GM21515 (cell line): ENCODE results near the gene ARL8B.
A peak's percentile ranks its signal among the peaks of the same experiment; 100 is the strongest.

Source experiments
- ATAC-seq: cut with Tn5 transposase; IDR thresholded peaks from one replicate; pipeline ENCODE4 v1.9.1; 2021; ENCODE audit not compliant: unreplicated experiment

ARL8B gene

DNA sequence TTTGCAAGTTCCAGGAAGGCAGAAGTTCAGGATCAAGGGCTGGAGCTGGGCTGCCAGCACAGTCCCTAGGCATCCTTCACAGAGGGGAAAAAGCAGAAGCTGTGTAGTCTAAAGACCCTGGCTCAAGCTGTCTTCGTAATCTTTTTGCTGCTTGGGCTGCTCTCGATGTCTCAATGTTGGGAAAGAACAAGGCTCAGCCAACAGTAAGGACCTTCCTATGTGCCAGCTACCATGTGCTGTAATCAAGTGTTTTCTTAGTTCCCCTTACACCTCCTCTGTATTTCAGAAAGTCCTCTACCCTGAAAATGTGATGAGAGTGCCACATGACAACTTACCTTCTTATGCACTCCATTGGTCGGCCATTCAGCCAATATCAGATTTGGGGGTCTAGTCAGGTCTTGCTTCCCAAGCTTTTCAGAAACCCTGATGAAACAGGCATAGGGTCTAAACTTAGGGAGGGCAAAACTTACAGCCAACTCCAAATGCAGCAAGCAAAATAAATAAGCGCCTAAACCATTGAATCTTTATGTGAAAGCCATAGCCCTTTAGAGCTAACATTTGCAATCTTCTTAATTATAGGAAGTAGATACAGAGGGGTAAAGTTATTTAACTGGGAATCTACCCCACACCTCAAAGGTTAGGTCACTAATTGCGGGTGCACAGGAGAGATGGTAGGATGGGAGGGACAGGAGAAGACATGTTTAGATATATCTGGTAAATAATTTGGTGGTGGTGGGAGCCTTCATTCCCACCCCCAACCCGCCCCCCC, 64.2 kb downstream of the ARL8B start:
- ATAC-seq: peak; percentile 24

DNA sequence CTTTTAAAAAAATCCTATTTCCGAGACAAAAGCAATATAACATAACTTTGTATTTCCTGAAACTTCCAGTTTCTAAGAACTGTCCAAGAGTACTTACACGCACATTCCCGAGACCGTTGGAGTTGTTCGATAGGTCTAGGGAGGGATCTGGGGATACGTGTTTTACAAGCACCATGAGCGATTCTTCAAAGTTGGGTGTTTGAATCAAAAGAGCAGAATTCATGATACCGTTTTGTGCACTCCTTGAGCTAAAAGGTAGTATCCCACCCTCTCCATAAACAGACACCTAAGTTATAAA, 64.7 kb downstream of the ARL8B start:
- no peak for ATAC-seq

DNA sequence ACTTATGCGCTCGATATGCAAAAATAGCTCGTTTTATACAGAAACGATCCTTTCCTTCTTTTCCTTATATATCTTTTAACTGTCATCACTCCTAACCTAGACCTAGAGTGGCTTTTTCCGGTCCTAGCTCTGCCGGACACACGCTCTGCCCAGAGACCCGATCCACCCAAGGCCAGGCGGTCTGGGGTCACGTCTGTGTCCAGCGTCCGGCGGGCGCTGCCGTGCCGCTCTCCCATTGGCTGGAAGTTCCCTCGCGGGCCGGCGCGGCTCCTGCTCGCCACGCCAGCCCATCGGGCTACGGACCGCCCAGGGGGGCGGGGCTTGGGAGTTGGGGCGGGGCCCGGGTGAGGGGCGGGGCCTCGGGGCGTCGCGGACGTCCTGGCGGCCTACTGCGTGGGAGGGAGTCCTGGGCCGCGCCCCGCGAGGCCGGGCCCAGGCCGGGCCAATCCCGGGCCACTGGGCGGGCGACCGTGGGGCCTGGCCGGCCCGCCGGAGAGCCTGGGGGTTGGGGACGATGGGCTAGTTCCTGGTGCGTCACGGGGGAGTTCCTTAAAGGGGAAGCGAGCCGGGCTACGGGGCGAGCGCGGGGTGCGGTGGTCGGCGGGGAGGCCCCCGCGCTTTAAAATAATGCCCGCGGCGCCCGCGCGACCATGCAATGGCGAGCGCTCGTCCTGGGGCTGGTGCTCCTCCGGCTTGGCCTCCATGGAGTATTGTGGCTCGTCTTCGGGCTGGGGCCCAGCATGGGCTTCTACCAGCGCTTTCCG, 65.2 kb downstream of the ARL8B start, which contains the start of gene EDEM1:
EDEM1 (plus strand) TSS at position 552 of the 764 bp plus-strand sequence; CDS start at position 651, 99 bp downstream.
- peak; percentile 83 for ATAC-seq

GRCh38 chr3:5187920-5188418, 65.9 kb downstream of the ARL8B start:
- peak; percentile 7 for ATAC-seq

DNA sequence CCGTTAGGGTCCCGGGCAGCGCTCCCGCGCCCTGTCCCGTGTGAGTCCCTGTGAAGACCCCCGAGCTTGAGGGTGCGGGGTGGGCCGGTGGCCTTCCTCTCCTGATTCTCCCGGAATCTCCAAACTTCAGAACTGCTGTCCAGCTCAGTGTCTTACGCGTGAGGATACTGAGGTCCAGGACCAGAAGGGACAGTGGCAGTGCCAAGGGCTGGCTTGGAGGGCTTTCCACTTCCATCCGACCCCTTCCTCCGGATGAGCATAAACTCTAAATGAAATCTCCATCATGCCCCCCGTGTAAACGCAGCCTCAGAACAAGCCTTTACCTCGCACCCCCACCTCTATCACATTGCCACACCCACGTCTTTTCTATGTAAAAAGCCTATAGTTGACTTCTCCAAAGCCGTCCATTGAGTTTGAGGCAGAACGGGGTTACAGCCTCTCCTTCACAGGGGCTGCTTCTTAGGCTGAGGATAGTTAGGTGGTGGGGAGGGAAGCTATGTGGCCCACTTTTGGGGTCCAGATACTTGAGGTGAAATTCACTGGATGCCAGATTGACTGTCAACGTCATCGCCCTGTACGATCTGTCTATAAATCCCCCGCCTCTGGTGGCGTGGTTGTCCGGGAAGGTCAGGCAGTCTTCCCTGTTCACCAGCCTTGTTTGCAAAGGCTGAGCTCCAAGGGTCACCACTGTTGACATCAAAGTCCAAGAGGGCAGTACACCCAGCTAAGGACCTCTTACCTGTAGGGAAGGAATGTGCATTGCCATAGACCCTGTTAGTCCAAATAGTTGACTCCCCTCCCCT, 66.5 kb downstream of the ARL8B start:
- no peak for ATAC-seq

- no peak for ATAC-seq
These were observed 68.2 kb downstream of the ARL8B start for GRCh38 chr3:5190147-5190791.

DNA sequence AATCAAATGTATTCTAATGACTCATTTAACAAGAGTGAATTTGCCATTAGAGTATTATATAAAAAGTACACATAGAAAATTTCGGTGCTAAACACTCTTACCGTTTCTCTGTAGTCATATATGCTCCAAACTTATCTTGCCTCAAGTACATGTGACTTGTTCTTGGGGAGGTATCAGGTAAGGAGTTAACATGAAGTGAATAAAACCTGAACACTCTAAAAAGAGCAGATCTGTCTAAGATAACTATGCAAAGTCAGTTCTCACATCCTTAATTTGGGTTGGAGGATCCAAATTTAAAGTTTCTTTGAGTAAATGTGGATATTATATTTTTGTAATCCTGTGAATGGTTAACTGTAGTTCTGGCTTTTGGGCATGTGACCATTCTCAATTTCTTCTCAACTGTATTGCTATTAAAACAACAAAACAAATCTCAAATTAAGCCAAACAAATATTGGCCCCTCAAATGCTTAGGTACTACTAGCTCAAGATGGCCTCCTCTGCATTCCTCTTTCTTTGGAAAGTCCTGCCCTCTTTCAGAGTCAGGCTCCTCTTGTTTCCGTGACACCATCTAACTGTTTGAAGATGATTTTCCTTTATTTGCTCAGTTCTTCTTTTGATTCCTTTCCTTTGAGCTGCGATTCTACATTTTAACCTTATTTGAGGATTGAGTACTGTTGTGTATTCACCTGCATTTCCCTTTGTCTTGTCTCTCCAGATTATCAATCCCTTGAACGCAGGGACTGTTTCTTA, 69.6 kb downstream of the ARL8B start:
- no peak for ATAC-seq

- no peak for ATAC-seq
These were observed 70.7 kb downstream of the ARL8B start for GRCh38 chr3:5192571-5193365.

DNA sequence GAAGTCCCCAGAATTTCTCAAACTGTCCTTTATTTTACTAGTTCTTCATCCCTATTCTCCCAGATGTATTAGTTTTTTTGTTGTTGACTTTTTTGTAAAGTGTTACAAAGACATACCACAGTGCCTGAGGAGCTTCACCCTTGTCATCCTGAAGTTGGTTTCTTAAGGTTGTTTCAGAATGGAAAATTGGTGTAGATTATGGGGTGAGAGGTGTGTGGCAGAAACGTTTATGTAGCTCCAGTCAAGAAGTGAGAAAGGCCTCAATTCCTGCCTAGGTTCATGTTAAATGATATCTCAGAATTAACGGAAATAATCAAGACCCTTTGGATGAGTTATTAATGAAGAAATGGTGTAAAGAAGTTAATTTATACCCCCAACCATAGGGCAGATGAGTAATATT, 72.2 kb downstream of the ARL8B start:
- ATAC-seq: no peak

- ATAC-seq: peak; percentile 26
These were observed 72.9 kb downstream of the ARL8B start for GRCh38 chr3:5194801-5195509.

DNA sequence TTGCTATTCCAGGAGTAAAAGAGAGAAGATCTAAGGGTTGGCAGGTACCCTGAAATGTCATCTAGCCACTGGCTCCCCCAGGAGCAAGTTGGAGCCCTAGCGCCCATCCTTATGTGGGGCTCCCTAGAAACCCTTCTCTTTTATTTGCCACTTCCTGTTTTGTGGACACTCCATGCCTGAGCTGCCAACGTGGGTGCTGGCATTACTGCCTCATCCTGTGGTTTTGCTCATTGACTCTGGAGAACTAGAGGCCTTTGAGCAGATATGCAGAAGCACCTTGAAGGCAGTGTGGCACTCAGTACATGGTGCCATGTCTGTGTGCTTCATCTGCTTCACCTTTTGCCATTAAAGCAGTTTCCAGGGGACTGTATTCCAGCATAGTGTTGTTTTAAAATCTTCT, 73.5 kb downstream of the ARL8B start:
- no peak for ATAC-seq

- no peak for ATAC-seq
These were observed 74.9 kb downstream of the ARL8B start for GRCh38 chr3:5197022-5197421.

GRCh38 chr3:5197470-5198312, 75.6 kb downstream of the ARL8B start:
- peak; percentile 69 for ATAC-seq

GRCh38 chr3:5198313-5198677, 76.2 kb downstream of the ARL8B start:
- no peak for ATAC-seq

DNA sequence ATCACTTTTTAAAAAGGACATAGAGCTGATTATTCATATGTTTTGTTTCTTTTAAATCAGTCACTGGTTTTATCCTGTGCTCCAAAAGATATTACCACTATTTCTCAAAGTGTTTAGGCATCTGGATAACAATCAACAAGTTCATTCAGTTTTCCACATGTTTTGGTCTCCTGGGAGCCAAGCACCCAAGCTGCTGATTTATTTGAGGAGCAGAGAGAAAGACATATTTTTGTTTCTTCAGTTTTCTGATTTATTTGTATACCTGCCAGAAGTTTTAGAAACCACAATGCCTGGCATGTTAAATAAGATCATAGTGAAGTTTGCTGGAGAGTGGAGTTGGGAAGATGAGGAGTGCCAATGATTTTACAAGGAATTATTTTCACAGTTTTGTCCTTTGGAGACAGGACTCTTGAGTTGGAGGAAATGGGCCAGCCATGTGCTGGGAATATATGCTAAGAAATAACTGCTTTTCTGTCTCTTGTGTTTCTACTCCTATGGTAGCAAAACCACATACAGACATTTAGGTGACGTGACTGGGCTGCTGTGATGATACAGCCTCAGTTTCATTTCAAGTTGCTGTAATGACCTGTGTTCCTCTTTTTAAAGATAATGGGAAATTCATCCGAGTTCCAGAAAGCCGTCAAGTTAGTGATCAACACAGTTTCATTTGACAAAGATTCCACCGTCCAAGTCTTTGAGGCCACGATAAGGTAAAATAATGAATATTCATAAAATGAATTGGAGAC, 77.1 kb downstream of the ARL8B start:
- peak; percentile 37 for ATAC-seq

DNA sequence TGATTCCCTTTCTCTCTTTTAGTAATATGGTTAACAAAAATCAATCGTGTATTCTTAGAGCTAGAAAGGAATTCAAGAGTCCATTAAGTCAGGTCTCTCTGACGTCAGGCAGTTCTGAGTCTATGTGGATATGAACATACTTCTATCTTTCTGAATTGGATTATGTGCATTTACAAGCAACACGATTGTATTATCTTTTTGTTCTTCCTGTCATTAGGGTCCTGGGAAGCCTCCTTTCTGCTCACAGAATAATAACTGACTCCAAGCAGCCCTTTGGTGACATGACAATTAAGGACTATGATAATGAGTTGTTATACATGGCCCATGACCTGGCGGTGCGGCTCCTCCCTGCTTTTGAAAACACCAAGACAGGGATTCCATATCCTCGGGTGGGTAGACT, 79.4 kb downstream of the ARL8B start:
- no peak for ATAC-seq

GRCh38 chr3:5202222-5202621, 80.1 kb downstream of the ARL8B start:
- no peak for ATAC-seq
